Suprapubic skin (tissue), 4 donors: ENCODE measurements around the gene FYN.

Source experiments
- EP300 ChIP-seq: sonication (generic); formaldehyde crosslinking; IDR thresholded peaks from one replicate; pipeline ENCODE4 v1.6.1; 2017; ENCODE audit warnings: antibody characterized with exemption
- POLR2A ChIP-seq, 2 donors: fragments of 450-650 bp; IDR thresholded peaks; one replicate each; pipeline ENCODE4 v1.6.1; 2017; ENCODE audit warnings: antibody characterized with exemption in 2 of 2, mild to moderate bottlenecking in 2 of 2, moderate library complexity in 2 of 2
- POLR2AphosphoS5 ChIP-seq, 3 donors: sonication (generic); formaldehyde crosslinking; IDR thresholded peaks; one replicate each; pipeline ENCODE4 v1.6.1; 2017; ENCODE audit warnings: antibody characterized with exemption in 3 of 3
- TF ChIP-seq, protein P1 (sequence below), 2 donors: fragments of 200-600 bp in 1 of 2; fragments of 450-650 bp in 1 of 2; sonication (generic) in 1 of 2; IDR thresholded peaks; one replicate each; pipeline ENCODE4 v1.5.1; 2016 to 2019; ENCODE audit warnings: antibody characterized with exemption in 2 of 2, mild to moderate bottlenecking in 1 of 2, moderate library complexity in 1 of 2

- TF ChIP-seq POLR2A (IDR thresholded peaks at IDR 0.05) (no peak), POLR2AphosphoS5 (IDR thresholded peaks at IDR 0.05) (no peak), EP300 (no peak)
- TF ChIP-seq, protein P1, sequence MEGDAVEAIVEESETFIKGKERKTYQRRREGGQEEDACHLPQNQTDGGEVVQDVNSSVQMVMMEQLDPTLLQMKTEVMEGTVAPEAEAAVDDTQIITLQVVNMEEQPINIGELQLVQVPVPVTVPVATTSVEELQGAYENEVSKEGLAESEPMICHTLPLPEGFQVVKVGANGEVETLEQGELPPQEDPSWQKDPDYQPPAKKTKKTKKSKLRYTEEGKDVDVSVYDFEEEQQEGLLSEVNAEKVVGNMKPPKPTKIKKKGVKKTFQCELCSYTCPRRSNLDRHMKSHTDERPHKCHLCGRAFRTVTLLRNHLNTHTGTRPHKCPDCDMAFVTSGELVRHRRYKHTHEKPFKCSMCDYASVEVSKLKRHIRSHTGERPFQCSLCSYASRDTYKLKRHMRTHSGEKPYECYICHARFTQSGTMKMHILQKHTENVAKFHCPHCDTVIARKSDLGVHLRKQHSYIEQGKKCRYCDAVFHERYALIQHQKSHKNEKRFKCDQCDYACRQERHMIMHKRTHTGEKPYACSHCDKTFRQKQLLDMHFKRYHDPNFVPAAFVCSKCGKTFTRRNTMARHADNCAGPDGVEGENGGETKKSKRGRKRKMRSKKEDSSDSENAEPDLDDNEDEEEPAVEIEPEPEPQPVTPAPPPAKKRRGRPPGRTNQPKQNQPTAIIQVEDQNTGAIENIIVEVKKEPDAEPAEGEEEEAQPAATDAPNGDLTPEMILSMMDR (IDR thresholded peaks at IDR 0.05) = no peak
These were observed 142.4 kb downstream of the FYN start for GRCh38 chr6:111730864-111731263.
